ENCODE results near the gene DNAH7.

DNA sequence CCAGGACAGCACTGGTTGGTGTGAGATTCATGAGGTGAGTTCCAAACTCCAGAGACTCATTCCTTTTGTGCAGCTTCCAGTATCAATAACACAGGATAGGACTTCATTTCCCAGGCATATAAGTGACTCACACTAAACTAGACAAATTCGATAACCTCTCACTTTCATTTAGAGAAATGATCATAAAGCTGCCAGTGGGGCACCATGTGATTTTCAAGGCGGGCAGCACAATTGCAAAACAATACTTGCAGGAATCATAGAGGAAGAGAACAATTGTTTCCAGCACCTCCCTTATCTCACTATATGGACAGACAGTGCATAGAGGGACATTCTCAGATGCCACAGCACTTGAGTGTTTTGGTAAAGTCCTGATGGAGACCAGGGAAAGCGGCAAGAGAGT is 31.3 kb upstream of the DNAH7 start:
- TF ChIP-seq, protein P1, sequence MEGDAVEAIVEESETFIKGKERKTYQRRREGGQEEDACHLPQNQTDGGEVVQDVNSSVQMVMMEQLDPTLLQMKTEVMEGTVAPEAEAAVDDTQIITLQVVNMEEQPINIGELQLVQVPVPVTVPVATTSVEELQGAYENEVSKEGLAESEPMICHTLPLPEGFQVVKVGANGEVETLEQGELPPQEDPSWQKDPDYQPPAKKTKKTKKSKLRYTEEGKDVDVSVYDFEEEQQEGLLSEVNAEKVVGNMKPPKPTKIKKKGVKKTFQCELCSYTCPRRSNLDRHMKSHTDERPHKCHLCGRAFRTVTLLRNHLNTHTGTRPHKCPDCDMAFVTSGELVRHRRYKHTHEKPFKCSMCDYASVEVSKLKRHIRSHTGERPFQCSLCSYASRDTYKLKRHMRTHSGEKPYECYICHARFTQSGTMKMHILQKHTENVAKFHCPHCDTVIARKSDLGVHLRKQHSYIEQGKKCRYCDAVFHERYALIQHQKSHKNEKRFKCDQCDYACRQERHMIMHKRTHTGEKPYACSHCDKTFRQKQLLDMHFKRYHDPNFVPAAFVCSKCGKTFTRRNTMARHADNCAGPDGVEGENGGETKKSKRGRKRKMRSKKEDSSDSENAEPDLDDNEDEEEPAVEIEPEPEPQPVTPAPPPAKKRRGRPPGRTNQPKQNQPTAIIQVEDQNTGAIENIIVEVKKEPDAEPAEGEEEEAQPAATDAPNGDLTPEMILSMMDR (IDR thresholded peaks at IDR 0.05) = no peak
- TF ChIP-seq POLR2A (IDR thresholded peaks at IDR 0.05) = no peak
- TF ChIP-seq POLR2AphosphoS5 (IDR thresholded peaks at IDR 0.05) = no peak
- no peak for TF ChIP-seq EP300 (IDR thresholded peaks at IDR 0.05)
